T-helper 9 cell (primary cell): ENCODE measurements around the gene HNRNPM.
A peak's percentile ranks its signal among the peaks of the same experiment; 100 is the strongest.
"Not testable (repeated sequence)": the region's sequence is repeated elsewhere in the genome, so short reads cannot be mapped to it uniquely, and the experiment has no call there.

Experiments
- DNase-seq: peaks from one replicate; pipeline ENCODE4 v3.0.0-alpha.2; 2020

Gene HNRNPM

DNA sequence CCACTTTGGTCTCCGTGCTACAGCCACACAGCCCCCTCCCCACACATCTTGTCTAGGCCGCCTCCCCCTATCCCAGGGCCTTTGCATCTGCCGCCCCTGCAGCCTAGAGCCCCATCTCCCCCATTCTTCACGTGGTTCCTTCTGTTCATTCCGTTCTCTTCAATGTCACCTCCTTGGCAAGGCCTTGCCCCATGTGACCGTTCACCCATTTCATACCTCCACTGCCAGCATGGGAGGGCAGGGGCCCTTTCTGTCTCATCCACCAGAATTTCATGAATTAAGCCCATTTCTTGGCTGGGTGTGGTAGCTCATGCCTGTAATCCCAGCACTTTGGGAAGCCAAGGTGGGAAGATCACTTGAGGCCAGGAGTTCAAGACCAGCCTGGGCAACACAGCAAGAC, 15.7 kb upstream of the HNRNPM start:
- no peak for DNase-seq

GRCh38 chr19:8429826-8430225, 14.9 kb upstream of the HNRNPM start:
- no peak for DNase-seq

GRCh38 chr19:8430650-8431049, 14.1 kb upstream of the HNRNPM start:
- DNase-seq = no peak

- no peak for DNase-seq
These were observed 6.5 kb upstream of the HNRNPM start for GRCh38 chr19:8438236-8438635.

DNA sequence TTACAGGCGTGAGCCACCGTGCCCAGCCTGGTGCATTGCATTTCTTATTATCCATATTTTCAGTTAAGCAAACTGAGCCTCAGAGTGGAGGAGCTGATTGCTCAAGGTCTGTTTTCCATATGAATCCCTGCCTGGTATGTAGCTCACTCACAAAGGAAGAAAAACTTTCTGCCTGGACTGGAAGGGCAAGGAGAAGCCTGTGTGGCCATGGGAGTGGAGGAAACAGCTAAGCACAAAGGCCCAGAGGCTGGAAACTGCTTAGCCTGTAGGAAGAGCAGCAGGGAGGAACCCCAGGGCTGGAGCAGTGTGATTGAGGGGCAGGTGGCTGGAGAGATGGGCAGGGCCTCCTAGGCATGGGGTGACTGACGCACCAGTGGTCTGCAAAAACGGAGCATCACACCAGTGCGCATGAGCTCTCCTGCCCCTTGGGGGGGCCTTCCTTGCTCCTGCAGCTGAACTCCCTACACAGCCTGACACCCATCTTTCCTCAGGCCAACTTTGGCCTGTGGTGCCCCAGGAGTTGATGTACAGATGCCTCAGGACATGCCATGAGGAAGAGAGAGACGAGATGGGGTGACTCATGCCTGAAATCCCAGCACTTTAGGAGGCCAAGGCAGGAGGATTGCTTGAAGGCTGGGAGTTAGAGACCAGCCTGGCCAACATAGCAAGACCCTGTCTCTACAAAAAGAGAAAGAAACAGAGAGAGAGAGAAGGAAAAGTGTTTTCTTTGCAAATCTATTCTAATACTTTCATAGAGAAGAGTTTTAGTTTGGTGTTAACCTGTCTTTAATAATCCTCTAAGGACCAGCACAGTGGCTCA, 2.8 kb upstream of the HNRNPM start:
- DNase-seq = no peak

GRCh38 chr19:8444140-8444676, 567 bp upstream of the HNRNPM start:
- DNase-seq = not testable (repeated sequence)

GRCh38 chr19:8445488-8446001, 770 bp downstream of the HNRNPM start:
- peak; percentile 37 for DNase-seq

- DNase-seq = no peak
These were observed 1.4 kb downstream of the HNRNPM start for GRCh38 chr19:8446061-8446709.

DNA sequence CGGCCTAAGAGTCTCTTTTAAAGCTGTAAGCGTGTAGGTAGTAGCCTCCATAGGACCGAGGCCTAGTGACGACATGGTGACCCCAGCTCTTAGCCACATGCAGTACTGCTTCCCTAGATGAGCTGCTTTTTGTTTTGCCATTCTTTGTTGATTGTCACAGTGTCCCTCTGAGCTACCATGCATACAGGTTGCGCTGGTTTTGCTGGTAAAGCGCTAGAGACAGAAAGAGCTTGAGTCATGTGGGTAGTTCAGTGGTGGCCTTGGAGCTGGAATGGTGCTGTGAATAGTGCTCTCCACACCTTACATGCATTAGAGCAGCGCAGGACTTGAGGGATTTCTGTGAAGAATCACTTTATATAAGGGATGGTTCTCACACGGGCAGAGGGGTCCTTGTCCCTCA, 5.1 kb downstream of the HNRNPM start:
- DNase-seq = no peak

GRCh38 chr19:8451377-8451776, 6.6 kb downstream of the HNRNPM start:
- no peak for DNase-seq

DNA sequence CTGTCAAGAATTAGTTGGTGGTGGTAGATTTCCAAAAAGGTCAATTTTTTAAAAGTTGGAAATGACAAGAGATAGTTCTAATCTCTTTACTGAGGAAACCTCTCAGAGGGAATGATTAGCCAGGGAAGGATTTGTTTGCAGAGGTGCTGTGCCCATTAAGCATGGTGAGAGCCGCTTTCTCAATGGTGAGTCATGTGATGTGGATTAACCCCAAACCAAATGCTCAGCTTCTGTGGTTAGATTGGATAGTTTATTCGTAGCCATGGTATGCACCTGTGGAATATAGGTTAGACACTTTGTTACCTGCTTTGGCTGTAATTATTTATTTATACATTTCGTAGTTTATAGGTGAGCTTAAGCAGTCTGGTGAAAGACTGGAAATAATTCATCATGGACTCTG, 7.1 kb downstream of the HNRNPM start:
- no peak for DNase-seq

DNA sequence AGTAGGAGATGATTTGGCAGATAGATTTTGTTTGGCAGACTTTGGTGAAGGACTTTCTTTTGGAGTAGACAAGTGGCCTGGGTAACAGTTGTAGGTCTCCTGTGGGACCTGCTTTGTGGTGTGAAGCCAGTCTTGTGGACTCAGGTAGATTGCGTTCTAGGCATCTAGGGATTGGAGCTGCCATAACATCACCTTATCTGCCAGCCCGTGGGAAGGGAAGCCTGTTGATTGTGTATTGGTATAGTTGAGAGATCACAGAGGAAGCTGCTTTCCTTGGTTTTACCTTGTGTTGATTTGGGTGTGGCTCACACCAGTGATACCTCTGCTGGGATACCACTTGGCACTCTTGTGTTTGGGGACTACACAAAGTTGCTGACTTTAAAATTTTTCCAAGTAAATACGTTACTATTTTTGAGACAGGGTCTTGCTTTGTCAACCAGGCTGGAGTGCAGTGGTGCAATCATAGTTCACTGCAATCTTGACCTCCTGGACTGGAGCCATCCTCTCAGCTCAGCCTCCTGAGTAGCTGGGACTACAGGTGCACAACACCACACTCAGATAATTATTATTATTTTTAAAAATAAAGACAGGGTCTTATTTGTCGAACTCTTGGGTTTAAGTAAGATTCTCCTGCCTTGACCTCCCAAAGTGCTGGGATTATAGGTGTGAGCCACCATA, 7.8 kb downstream of the HNRNPM start:
- DNase-seq = no peak

GRCh38 chr19:8453616-8454015, 8.8 kb downstream of the HNRNPM start:
- DNase-seq = no peak

GRCh38 chr19:8454218-8454617, 9.4 kb downstream of the HNRNPM start:
- DNase-seq = no peak

DNA sequence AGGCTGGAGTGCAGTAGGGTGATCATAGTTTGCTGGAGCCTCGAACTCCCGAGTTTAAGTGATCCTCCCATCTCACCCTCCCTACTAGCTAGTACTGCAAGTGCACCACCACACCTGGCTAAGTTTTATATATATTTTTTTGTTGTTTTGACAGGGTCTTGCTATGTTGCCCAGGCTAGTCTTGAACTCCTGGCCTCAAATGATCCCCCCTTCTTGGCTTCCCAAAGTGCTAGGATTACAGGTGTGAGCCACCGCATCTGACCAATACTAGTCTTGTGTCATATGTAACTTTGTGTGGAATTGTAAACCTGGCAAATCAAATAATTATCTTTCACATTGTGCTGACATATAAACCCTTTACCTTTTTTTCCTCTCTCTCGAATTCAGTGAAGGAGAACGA, 10.2 kb downstream of the HNRNPM start:
- no peak for DNase-seq

DNA sequence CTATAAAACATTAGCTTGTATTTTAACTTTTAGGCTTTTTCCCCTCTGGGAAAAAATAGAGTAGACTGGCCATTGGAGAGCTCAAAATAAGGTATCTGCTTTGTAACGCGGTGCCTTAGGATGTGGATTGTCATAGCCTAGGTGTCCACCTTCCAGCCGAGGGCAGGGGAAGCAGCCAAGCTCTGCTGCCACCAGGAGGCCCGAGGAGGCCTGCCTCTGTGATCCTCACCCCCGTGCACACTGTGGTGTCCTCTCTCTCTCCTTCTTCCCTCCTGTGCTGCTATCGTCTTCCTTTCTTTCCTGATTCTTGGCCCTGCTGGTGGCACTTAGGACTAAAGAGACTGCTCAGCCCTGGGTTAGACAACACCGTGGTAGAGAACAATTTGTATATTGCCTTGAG, 11.3 kb downstream of the HNRNPM start:
- DNase-seq = no peak

DNA sequence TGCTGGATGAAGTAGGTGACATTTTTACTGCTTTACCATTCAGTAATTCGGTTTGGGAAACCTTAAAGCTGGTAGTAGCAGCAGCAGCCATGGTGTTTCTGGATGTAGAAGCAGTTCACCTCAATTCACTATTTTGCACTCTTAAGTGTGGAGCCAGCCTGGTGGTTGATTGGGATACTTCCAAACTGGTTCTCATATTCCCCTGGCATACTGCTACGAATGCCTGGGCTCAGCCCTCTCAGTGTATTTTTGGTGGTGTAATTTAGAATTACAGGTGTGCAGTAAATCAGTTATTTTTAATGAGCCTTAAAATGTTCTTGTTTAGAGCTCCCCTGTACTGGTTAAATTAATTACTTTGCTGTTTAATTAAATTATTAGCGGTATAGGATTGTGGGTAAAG, 12.4 kb downstream of the HNRNPM start:
- DNase-seq = no peak

- DNase-seq = no peak
These were observed 13.1 kb downstream of the HNRNPM start for GRCh38 chr19:8457827-8458226.

- no peak for DNase-seq
These were observed 13.6 kb downstream of the HNRNPM start for GRCh38 chr19:8458380-8458779.

- no peak for DNase-seq
These were observed 14.3 kb downstream of the HNRNPM start for GRCh38 chr19:8459095-8459494.

GRCh38 chr19:8459520-8460270, 14.9 kb downstream of the HNRNPM start:
- DNase-seq = no peak

GRCh38 chr19:8460516-8461298, 15.9 kb downstream of the HNRNPM start:
- DNase-seq = no peak
